GM12891 (cell line): ENCODE data around the gene OTX1.

Experiments
- PAX5 ChIP-seq: IDR thresholded peaks from 2 replicates; pipeline ENCODE4 v1.6.1; 2011; ENCODE audit warnings: low read length, moderate library complexity, mild to moderate bottlenecking; ENCODE audit not compliant: insufficient read depth, severe bottlenecking
- POLR2A ChIP-seq: IDR thresholded peaks from 2 replicates; pipeline ENCODE4 v1.6.1; 2011; ENCODE audit warnings: low read depth, low read length, control low read depth
- POLR2AphosphoS5 ChIP-seq: IDR thresholded peaks from 2 replicates; pipeline ENCODE4 v1.6.1; 2011; ENCODE audit warnings: low read depth, low read length, control low read depth
- TAF1 ChIP-seq: IDR thresholded peaks from 2 replicates; pipeline ENCODE4 v1.6.1; 2011; ENCODE audit warnings: low read depth, low read length, control low read depth

GRCh38 chr2:63050334-63051041 lies at the start of gene OTX1:
- TF ChIP-seq POLR2A: no peak
- no peak for TF ChIP-seq POLR2AphosphoS5
- TF ChIP-seq TAF1: no peak
- no peak for TF ChIP-seq PAX5
